Neural progenitor cell (in vitro differentiated cells): Measurements from ENCODE around the gene TNF.

Experiments used
- CTCF ChIP-seq: fragments of 200-600 bp; sonication (generic); IDR thresholded peaks from 2 replicates; pipeline ENCODE4 v1.5.1; 2017; ENCODE audit warnings: antibody characterized with exemption, mild to moderate bottlenecking
- EZH2 ChIP-seq: fragments of 200-600 bp; sonication (generic); IDR thresholded peaks from 2 replicates; pipeline ENCODE4 v1.6.1; 2017; ENCODE audit warnings: antibody characterized with exemption, mild to moderate bottlenecking, moderate library complexity
- EZH2phosphoT487 ChIP-seq: fragments of 200-600 bp; sonication (generic); IDR thresholded peaks from 2 replicates; pipeline ENCODE4 v1.6.1; 2017; ENCODE audit warnings: antibody characterized with exemption

- TF ChIP-seq EZH2 (no peak), CTCF (no peak), EZH2phosphoT487 (no peak)
Observed at GRCh38 chr6:31580438-31580740, 5.0 kb downstream of the TNF start.
